ENCODE results near the gene ESR1. TPM values are rescaled to one million over a fixed set of nuclear protein-coding genes. Genes with fewer than 3 reads are reported as not detected.
"Not testable (repeated sequence)": the region's sequence is repeated elsewhere in the genome, so short reads cannot be mapped to it uniquely, and the experiment has no call there.

ESR1 gene
- total RNA-seq, 4 donors from 2014 or later, result 29.1 to 225 (median 141) TPM

DNA sequence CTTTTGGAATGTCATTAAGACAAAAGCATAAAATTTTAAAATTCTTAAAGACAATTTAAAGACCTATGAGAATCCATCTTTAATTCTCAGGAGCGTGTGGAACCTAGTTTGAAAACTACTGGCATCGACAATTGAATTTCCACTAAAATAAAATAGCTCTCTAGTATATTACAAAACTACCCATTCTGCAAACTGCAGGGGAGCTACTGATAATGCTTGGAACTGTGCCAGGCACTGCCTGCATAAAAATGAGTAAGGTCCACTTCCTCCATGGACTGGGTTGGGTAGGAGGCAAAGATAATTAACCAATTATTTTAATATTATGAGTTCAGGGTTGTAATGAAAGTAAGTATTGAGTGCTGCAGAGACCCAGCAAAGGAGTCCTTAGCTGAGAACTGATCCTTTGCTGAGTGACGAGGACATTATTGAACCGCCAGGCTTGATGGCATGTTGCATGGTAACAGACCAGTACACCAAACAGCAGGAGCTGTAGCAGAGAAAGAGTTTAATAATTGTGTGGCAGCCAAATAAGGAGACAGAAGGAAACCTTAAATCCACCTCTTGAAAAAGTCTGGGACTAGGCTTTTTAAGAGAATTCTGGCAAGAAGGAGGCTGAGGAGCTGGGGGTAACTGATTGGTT lies 261.3 kb downstream of the ESR1 start:
- Histone ChIP-seq H3K4me3 (no peak overlapping the region), H3K4me1 (peaks cover 0 to 20% of the 10 kb centered on the region in 2 donors), H3K9me3 (no peaks in the 10 kb centered on the region), H3K27ac (no peak overlapping the region), H3K36me3 (no peaks in the 10 kb centered on the region), H3K27me3 (no peaks in the 10 kb centered on the region)
- TF ChIP-seq POLR2A (IDR thresholded peaks at IDR 0.05), result no peak
- TF ChIP-seq, protein P1, sequence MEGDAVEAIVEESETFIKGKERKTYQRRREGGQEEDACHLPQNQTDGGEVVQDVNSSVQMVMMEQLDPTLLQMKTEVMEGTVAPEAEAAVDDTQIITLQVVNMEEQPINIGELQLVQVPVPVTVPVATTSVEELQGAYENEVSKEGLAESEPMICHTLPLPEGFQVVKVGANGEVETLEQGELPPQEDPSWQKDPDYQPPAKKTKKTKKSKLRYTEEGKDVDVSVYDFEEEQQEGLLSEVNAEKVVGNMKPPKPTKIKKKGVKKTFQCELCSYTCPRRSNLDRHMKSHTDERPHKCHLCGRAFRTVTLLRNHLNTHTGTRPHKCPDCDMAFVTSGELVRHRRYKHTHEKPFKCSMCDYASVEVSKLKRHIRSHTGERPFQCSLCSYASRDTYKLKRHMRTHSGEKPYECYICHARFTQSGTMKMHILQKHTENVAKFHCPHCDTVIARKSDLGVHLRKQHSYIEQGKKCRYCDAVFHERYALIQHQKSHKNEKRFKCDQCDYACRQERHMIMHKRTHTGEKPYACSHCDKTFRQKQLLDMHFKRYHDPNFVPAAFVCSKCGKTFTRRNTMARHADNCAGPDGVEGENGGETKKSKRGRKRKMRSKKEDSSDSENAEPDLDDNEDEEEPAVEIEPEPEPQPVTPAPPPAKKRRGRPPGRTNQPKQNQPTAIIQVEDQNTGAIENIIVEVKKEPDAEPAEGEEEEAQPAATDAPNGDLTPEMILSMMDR (IDR thresholded peaks at IDR 0.05), result no peak
- DNase-seq, result no peak
- intact Hi-C loops (cut with DNase I; ENCODE audit: low total_unique reads), result no loop called here

DNA sequence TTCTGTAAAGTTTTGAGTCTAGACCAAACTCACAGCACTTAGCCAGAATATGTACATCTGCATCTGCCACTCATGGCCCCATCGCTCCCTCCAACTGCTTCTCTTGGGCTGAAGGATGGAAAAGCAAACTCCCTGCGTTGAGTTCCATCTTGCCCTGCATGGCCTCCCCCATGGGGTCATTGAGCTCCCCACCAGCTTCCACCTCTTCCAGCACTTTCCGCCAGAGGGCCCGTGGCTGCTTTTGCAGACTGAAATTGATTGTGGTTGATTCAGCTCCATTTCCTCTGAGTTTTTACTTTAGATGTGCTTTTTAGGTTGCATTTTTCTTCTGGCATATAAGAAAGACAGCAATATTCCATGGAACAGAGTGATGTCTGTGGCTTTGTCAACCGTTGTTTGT lies 263.1 kb downstream of the ESR1 start:
- Histone ChIP-seq H3K27me3 (no peaks in the 10 kb centered on the region), H3K4me1 (peaks cover 0 to 20% of the 10 kb centered on the region in 2 donors), H3K27ac (peak overlapping the region; percentile 5 to 34), H3K4me3 (no peak overlapping the region), H3K9me3 (no peaks in the 10 kb centered on the region), H3K36me3 (no peaks in the 10 kb centered on the region)
- intact Hi-C loops (cut with DNase I; ENCODE audit: low total_unique reads), result no loop called here
- TF ChIP-seq, protein P1 (IDR thresholded peaks at IDR 0.05), result no peak
- no peak for TF ChIP-seq POLR2A (IDR thresholded peaks at IDR 0.05)
- DNase-seq, result no peak

DNA sequence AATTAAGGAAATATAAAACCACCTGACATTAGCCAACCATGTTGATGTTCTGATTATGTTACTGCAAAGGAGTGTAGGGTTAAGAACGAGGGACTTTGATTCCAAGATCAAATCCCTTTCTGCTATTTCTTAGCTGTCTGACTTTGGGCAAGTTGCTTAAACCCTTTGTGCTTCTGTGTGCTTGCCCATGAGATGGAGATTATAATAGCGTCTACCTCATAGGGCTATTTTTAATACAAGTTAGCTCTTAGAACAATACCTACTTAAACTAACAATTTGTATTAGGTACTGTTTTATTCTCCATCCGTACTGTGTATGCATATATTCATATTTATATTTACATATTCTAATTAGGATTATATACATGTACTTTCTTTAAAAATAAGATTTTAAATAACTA lies 263.8 kb downstream of the ESR1 start:
- DNase-seq, result no peak
- H3K4me3 ChIP-seq, result no peak overlapping the region
- H3K4me1 ChIP-seq, result peaks cover 0 to 20% of the 10 kb centered on the region in 2 donors
- H3K36me3 ChIP-seq, result no peaks in the 10 kb centered on the region
- peaks cover 0 to 1% of the 10 kb centered on the region in 2 donors for H3K9me3 ChIP-seq
- no peak for TF ChIP-seq POLR2A (IDR thresholded peaks at IDR 0.05)
- TF ChIP-seq, protein P1 (IDR thresholded peaks at IDR 0.05), result no peak
- no peaks in the 10 kb centered on the region for H3K27me3 ChIP-seq
- H3K27ac ChIP-seq, result peak overlapping the region in 1 of 2 donors; percentile 54
- intact Hi-C loops (cut with DNase I; ENCODE audit: low total_unique reads), result no loop called here

DNA sequence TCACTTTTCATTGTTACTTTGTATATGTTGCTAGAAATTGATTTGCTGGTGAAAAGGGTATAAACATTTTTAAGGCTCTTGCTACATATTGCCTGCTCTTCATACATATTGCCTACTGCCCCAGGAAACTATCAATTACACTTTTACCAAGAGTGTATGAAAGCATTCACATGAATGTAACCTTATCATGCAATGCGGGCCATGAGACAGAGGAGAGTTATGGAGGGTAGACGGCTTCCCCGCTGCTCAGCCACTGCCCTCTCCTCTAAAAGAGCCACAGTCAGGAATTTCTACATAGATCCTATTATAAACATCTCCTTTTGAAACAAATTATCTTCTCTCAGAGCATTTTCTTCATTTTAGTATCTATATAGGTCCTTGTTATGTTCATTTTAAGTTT lies 264.4 kb downstream of the ESR1 start:
- H3K4me3 ChIP-seq, result no peak overlapping the region
- TF ChIP-seq, protein P1 (IDR thresholded peaks at IDR 0.05), result no peak
- TF ChIP-seq POLR2A (IDR thresholded peaks at IDR 0.05), result no peak
- H3K9me3 ChIP-seq, result peaks cover 0 to 5% of the 10 kb centered on the region in 2 donors
- no peaks in the 10 kb centered on the region for H3K27me3 ChIP-seq
- no peak for DNase-seq
- H3K36me3 ChIP-seq, result no peaks in the 10 kb centered on the region
- H3K27ac ChIP-seq, result peak overlapping the region; percentile 46 to 54
- intact Hi-C loops (cut with DNase I; ENCODE audit: low total_unique reads), result no loop called here
- H3K4me1 ChIP-seq, result peaks cover 0 to 20% of the 10 kb centered on the region in 2 donors

DNA sequence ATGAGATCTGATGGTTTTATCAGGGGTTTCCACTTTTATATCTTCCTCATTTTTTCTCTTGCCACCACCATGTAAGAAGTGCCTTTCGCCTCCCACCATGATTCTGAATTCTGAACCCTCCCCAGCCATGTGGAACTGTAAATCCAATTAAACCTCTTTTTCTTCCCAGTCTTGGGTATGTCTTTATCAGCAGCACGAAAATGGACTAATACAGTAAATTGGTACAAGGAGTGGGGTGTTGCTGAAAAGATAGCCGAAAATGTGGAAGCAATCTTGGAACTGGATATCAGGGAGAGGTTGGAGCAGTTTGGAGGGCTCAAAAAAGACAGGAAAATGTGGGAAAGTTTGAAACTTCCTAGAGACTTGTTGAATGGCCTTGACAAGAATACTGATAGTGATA lies 268.8 kb downstream of the ESR1 start:
- intact Hi-C loops (cut with DNase I; ENCODE audit: low total_unique reads); H3K4me3 ChIP-seq; H3K27me3 ChIP-seq; DNase-seq; H3K9me3 ChIP-seq; H3K27ac ChIP-seq; H3K36me3 ChIP-seq: not testable (repeated sequence)
- peaks cover 0 to 17% of the 10 kb centered on the region in 2 donors for H3K4me1 ChIP-seq

Data from uterus (tissue), 4 donors.